Ectodermal cell (in vitro differentiated cells): Measurements from ENCODE around the gene OPRM1.

Experiments used
- H3K27ac ChIP-seq: 2 replicates; pipeline ENCODE4 v1.7.0; 2013; ENCODE audit warnings: mild to moderate bottlenecking, low read depth, low read length; ENCODE audit not compliant: insufficient read depth, poor library complexity, severe bottlenecking
- H3K27me3 ChIP-seq: 2 replicates; pipeline ENCODE4 v1.7.0; 2013; ENCODE audit warnings: mild to moderate bottlenecking, low read length; ENCODE audit not compliant: insufficient read depth, control insufficient read depth, poor library complexity, severe bottlenecking
- H3K36me3 ChIP-seq: one replicate; pipeline ENCODE4 v1.7.0; 2013; ENCODE audit warnings: low read length; ENCODE audit not compliant: control insufficient read depth, insufficient read depth
- H3K4me1 ChIP-seq: one replicate; pipeline ENCODE4 v1.7.0; 2013; ENCODE audit warnings: low read length; ENCODE audit not compliant: control insufficient read depth, insufficient read depth
- H3K4me3 ChIP-seq: 2 replicates; pipeline ENCODE4 v1.7.0; 2013; ENCODE audit warnings: low read depth, low read length, control low read depth; ENCODE audit not compliant: insufficient read depth
- H3K9me3 ChIP-seq: 2 replicates; pipeline ENCODE4 v1.7.0; 2013; ENCODE audit warnings: mild to moderate bottlenecking, low read length, moderate library complexity; ENCODE audit not compliant: control insufficient read depth
- WGBS, 2 experiments: methylation state at CpG; one replicate each; pipeline ENCODE4 v1.1.7; 2013; ENCODE audit warnings: missing lambda C conversion rate in 2 of 2; 5-methylcytosine and 5-hydroxymethylcytosine counted together

OPRM1 gene

DNA sequence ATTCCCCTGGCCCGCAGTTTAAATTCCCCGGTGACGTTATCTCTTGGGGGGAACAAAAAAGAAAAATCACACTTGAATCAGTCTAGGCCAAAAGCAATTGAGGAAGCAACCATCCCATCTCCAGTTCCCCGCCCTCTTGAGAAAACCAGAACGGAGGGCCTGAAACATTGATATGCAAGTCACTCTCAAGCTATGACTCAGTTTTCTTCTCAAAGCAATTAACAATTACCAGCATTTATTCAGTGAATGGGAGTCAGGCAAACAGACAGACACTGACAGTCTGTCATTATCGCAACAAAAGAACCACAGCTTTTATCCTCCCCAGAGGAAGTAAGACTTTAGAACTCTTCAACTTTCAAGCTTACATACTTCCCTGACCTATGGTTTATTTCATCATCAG lies 100.9 kb downstream of the OPRM1 start:
- H3K27ac ChIP-seq, result no peak overlapping the region
- no peaks in the 10 kb centered on the region for H3K36me3 ChIP-seq
- no peaks in the 10 kb centered on the region for H3K9me3 ChIP-seq
- H3K4me1 ChIP-seq, result no peaks in the 10 kb centered on the region
- WGBS, 2 experiments, result 71 to 82% methylated on average over 6 of the region's 6 CpGs
- no peak overlapping the region for H3K4me3 ChIP-seq
- no peaks in the 10 kb centered on the region for H3K27me3 ChIP-seq

DNA sequence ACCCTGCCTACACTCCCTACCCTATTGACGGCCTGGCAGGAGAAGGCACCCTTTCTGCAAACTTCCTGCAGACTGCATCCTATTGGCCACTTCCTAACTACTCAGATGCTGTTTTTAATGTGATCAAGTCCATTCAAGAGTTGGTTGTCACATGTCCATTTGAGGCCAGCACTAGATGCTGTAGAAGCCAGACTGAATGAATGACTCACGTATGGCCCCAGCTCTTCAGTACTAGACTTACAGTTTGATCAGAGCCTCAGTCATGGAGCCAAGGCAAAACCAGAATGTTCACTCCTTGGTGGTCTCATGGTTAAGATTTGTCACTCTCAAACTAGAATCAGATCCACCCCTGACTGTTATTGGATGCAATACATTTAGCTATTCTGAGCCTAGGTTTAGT lies 101.7 kb downstream of the OPRM1 start:
- WGBS, 2 experiments, result 60 to 62% methylated on average over 2 of the region's 2 CpGs
- Histone ChIP-seq H3K27ac (no peak overlapping the region), H3K27me3 (no peaks in the 10 kb centered on the region), H3K4me1 (no peaks in the 10 kb centered on the region), H3K9me3 (no peaks in the 10 kb centered on the region), H3K36me3 (no peaks in the 10 kb centered on the region), H3K4me3 (no peak overlapping the region)

- no peaks in the 10 kb centered on the region for H3K27me3 ChIP-seq
- WGBS, 2 experiments, result 100% methylated on average over 1 of the region's 1 CpG; no CpG with 5 or more reads in 1 of the 2 experiments
- no peaks in the 10 kb centered on the region for H3K4me1 ChIP-seq
- no peak overlapping the region for H3K4me3 ChIP-seq
- no peaks in the 10 kb centered on the region for H3K36me3 ChIP-seq
- no peaks in the 10 kb centered on the region for H3K9me3 ChIP-seq
- H3K27ac ChIP-seq, result no peak overlapping the region
Observed at GRCh38 chr6:154143753-154144152, 104.7 kb downstream of the OPRM1 start.

DNA sequence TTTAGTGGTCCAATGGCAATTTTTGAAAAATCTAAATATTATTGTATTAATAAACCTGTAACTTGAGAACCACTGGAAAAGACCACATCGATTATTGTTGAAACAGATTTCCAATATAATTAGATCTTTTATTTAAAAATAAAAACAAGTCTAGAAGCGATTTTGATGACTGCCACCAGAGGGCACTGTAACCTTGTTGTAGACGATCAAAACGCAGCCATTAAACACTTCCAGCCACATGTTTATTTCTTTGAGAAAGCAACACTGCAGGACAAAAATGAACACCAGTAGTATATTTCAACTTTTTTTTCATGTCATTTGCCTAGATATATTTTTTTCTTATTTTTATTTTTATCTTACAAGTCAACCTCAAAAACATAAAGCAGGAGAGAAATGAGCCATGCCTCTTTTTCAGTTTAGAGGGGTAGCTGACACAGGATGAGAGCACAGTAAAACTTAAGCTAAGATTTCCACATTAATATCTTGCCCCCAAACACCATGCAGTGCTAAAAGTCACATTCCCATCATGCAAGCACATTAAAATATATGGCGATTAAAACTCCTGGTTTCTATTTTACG lies 115.4 kb downstream of the OPRM1 start:
- Histone ChIP-seq H3K27ac (no peak overlapping the region), H3K4me1 (no peaks in the 10 kb centered on the region), H3K4me3 (no peak overlapping the region), H3K36me3 (no peaks in the 10 kb centered on the region), H3K9me3 (no peaks in the 10 kb centered on the region), H3K27me3 (no peaks in the 10 kb centered on the region)
- WGBS, 2 experiments, result 44 to 47% methylated on average over 5 of the region's 6 CpGs

GRCh38 chr6:154156135-154156896 lies 117.3 kb downstream of the OPRM1 start:
- no peaks in the 10 kb centered on the region for H3K4me1 ChIP-seq
- 80 to 84% methylated on average over 11 of the region's 11 CpGs for WGBS, 2 experiments

DNA sequence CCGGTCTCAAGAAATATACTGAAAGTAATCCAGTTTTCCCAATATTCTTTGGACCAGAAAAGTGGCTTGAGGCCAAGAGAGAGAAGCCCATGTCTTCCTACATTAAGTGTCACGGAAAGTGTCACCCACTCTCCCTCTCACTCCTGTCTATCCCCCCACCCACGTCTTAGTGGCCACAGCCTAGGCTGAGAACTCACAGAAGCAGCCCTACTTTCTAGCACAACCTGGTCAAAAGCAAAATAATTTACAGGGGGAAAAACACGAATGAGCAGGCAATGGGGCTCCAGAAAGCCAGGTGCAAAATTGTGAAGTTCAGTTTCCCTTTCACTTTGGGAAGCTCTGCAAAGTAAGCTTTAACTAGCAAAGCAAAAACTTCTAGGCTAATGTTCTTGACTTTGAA lies 118.0 kb downstream of the OPRM1 start:
- H3K27me3 ChIP-seq, result no peaks in the 10 kb centered on the region
- H3K4me3 ChIP-seq, result no peak overlapping the region
- 93% methylated on average over 4 of the region's 4 CpGs for WGBS, 2 experiments
- no peaks in the 10 kb centered on the region for H3K36me3 ChIP-seq
- no peaks in the 10 kb centered on the region for H3K4me1 ChIP-seq
- no peaks in the 10 kb centered on the region for H3K9me3 ChIP-seq
- no peak overlapping the region for H3K27ac ChIP-seq

More at GRCh38 chr6:154156135-154156896, 117.3 kb downstream of the OPRM1 start:
- Histone ChIP-seq H3K27ac (no peak overlapping the region), H3K4me3 (no peak overlapping the region), H3K27me3 (no peaks in the 10 kb centered on the region), H3K9me3 (no peaks in the 10 kb centered on the region), H3K36me3 (no peaks in the 10 kb centered on the region)

GRCh38 chr6:154157706-154158105 lies 118.7 kb downstream of the OPRM1 start:
- Histone ChIP-seq H3K4me3 (no peak overlapping the region), H3K9me3 (no peaks in the 10 kb centered on the region), H3K27me3 (no peaks in the 10 kb centered on the region), H3K4me1 (no peaks in the 10 kb centered on the region), H3K27ac (no peak overlapping the region), H3K36me3 (no peaks in the 10 kb centered on the region)

GRCh38 chr6:154159126-154159525 lies 120.1 kb downstream of the OPRM1 start:
- Histone ChIP-seq H3K27ac (no peak overlapping the region), H3K27me3 (no peaks in the 10 kb centered on the region), H3K4me1 (no peaks in the 10 kb centered on the region), H3K9me3 (no peaks in the 10 kb centered on the region), H3K36me3 (no peaks in the 10 kb centered on the region), H3K4me3 (no peak overlapping the region)
- WGBS, 2 experiments, result 84 to 90% methylated on average over 2 of the region's 2 CpGs

DNA sequence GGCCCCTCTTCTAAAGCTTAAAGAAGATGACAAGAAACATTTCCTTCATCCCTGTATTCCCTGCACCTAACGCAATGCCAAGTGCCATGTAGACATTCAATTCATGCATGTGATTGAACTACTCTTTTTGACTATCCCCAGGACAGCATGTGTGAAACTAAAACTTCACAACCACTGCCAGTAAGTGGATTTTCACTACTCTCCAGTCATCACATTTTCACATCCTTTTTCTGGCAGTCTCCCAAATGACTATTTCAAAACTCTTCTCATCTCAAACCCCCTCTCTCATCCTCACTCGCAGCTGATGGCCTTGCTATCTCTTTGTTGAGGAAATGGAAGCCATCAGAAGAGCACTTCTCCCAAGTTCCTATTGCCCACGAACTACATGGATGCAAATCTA lies 122.6 kb downstream of the OPRM1 start:
- WGBS, 2 experiments, result 89 to 92% methylated on average over 3 of the region's 3 CpGs
- Histone ChIP-seq H3K27me3 (no peaks in the 10 kb centered on the region), H3K4me3 (no peak overlapping the region), H3K9me3 (no peaks in the 10 kb centered on the region), H3K36me3 (no peaks in the 10 kb centered on the region), H3K27ac (no peak overlapping the region), H3K4me1 (no peaks in the 10 kb centered on the region)

GRCh38 chr6:154164397-154164796 lies 125.4 kb downstream of the OPRM1 start:
- Histone ChIP-seq H3K4me3 (no peak overlapping the region), H3K9me3 (no peaks in the 10 kb centered on the region), H3K4me1 (no peaks in the 10 kb centered on the region), H3K27me3 (no peaks in the 10 kb centered on the region), H3K36me3 (no peaks in the 10 kb centered on the region), H3K27ac (no peak overlapping the region)
- 94% methylated on average over 5 of the region's 5 CpGs for WGBS, 2 experiments
